H1 (cell line): ENCODE measurements around the gene WDR59. TPM values are rescaled to one million over a fixed set of nuclear protein-coding genes. Genes with fewer than 3 reads are reported as not detected.

Experiments used
- CTCF ChIA-PET: fragments of 300-600 bp; sonication (Branson Sonifier 250); formaldehyde crosslinking; loops from one replicate; lab custom pipeline; 2021; ENCODE audit not compliant: partially characterized antibody; lab: Charles Lee
- POLR2A ChIA-PET: fragments of 300-600 bp; sonication (Branson Sonifier 250); formaldehyde crosslinking; loops from one replicate; lab custom pipeline; 2021; ENCODE audit warnings: inconsistent platforms; ENCODE audit not compliant: partially characterized antibody; lab: Charles Lee
- DNase-seq, 2 experiments: peaks; one replicate each; pipeline versions ENCODE4 v3.0.0 to v3.0.0-alpha.2; 2010 to 2022; ENCODE audit warnings: low spot score in 2 of 2, low read depth in 1 of 2, mixed read lengths in 1 of 2
- FAIRE-seq: peaks from 2 replicates; lab custom pipeline; 2011; peaks lifted over from hg19 to GRCh38; lab: Jason Lieb, UNC
- H2AFZ ChIP-seq: 2 replicates; pipeline ENCODE4 v1.8.1; 2012; ENCODE audit warnings: low read length, inconsistent platforms
- H2AK5ac ChIP-seq: 2 replicates; pipeline ENCODE4 v1.6.1; 2013; ENCODE audit warnings: low read depth, low read length
- H2BK120ac ChIP-seq: replicated peaks from 2 replicates; pipeline ENCODE3; 2013; ENCODE audit warnings: low read depth, low read length, inconsistent platforms
- H2BK12ac ChIP-seq: 2 replicates; pipeline ENCODE4 v1.6.1; 2013; ENCODE audit warnings: low read depth, low read length
- H2BK15ac ChIP-seq: 2 replicates; pipeline ENCODE4 v1.6.1; 2013; ENCODE audit warnings: low read length
- H2BK20ac ChIP-seq: 2 replicates; pipeline ENCODE4 v1.6.1; 2013; ENCODE audit warnings: low read length
- H2BK5ac ChIP-seq: 2 replicates; pipeline ENCODE4 v1.6.1; 2013; ENCODE audit warnings: low read depth, low read length
- H3K14ac ChIP-seq: 2 replicates; pipeline ENCODE4 v1.6.1; 2013; ENCODE audit warnings: inconsistent platforms; ENCODE audit not compliant: insufficient read length
- H3K18ac ChIP-seq: 2 replicates; pipeline ENCODE4 v1.6.1; 2013; ENCODE audit warnings: low read length; ENCODE audit errors: extremely low read depth
- H3K23ac ChIP-seq: 2 replicates; pipeline ENCODE4 v1.6.1; 2013; ENCODE audit warnings: inconsistent platforms; ENCODE audit not compliant: insufficient read length
- H3K23me2 ChIP-seq: 2 replicates; pipeline ENCODE4 v1.6.1; 2013; ENCODE audit warnings: low read depth, low read length
- H3K27ac ChIP-seq: 2 replicates; pipeline ENCODE4 v1.6.1; 2011; ENCODE audit warnings: low read depth, low read length, inconsistent platforms
- H3K27me3 ChIP-seq, 4 experiments: replicated peaks in 1 of 4; 1 replicate in 1 of 4; 2 replicates in 3 of 4; pipeline versions ENCODE4 v1.6.1 to v1.8.1; 2011 to 2013; ENCODE audit warnings: low read length in 3 of 4, mild to moderate bottlenecking in 3 of 4, inconsistent platforms in 2 of 4, mixed read lengths in 2 of 4, moderate library complexity in 1 of 4; ENCODE audit not compliant: control insufficient read depth in 3 of 4, insufficient read depth in 3 of 4; ENCODE audit errors: extremely low read depth in 1 of 4
- H3K36me3 ChIP-seq, 4 experiments: 2 replicates each; pipeline versions ENCODE4 v1.6.1 to v1.8.1; 2011 to 2013; ENCODE audit warnings: mild to moderate bottlenecking in 4 of 4, low read length in 3 of 4, moderate library complexity in 2 of 4, control low read depth in 1 of 4, inconsistent platforms in 1 of 4; ENCODE audit not compliant: insufficient read depth in 4 of 4, control insufficient read depth in 2 of 4
- H3K4ac ChIP-seq: replicated peaks from 2 replicates; pipeline ENCODE3; 2013; ENCODE audit warnings: low read length, low read depth, mixed read lengths, inconsistent platforms; ENCODE audit not compliant: insufficient read length
- H3K4me1 ChIP-seq, 4 experiments: replicated peaks in 1 of 4; 1 replicate in 1 of 4; 2 replicates in 3 of 4; pipeline versions ENCODE4 v1.6.1 to v1.8.1; 2011 to 2013; ENCODE audit warnings: low read length in 3 of 4, inconsistent platforms in 2 of 4, mixed read lengths in 1 of 4; ENCODE audit not compliant: insufficient read depth in 4 of 4, control insufficient read depth in 3 of 4
- H3K4me2 ChIP-seq, 2 experiments: 2 replicates each; pipeline versions ENCODE4 v1.6.1 to v1.8.1; 2011 to 2013; ENCODE audit warnings: low read depth in 2 of 2, low read length in 2 of 2, control low read depth in 1 of 2, inconsistent platforms in 1 of 2, mild to moderate bottlenecking in 1 of 2; ENCODE audit not compliant: insufficient read depth in 1 of 2
- H3K4me3 ChIP-seq, 4 experiments: fragments of 200-600, 300-600 bp in 1 of 4; sonication (generic), shearing (Covaris generic), sonication (Bioruptor Twin) in 1 of 4; 2 replicates each; pipeline versions ENCODE4 v1.5.1 to v1.8.1; 2011 to 2016; ENCODE audit warnings: low read length in 4 of 4, low read depth in 3 of 4, control low read depth in 2 of 4, inconsistent platforms in 2 of 4, mild to moderate bottlenecking in 2 of 4, mixed read lengths in 1 of 4, moderate library complexity in 1 of 4; ENCODE audit not compliant: insufficient read depth in 2 of 4; ENCODE audit errors: extremely low read depth in 1 of 4
- H3K56ac ChIP-seq: replicated peaks from 2 replicates; pipeline ENCODE3; 2013; ENCODE audit warnings: low read depth, mild to moderate bottlenecking, mixed read lengths, low read length, inconsistent platforms; ENCODE audit not compliant: insufficient read length
- H3K79me1 ChIP-seq: 2 replicates; pipeline ENCODE4 v1.6.1; 2013; ENCODE audit warnings: low read depth, low read length, control low read depth
- H3K79me2 ChIP-seq, 2 experiments: 2 replicates each; pipeline versions ENCODE4 v1.6.1 to v1.8.1; 2012 to 2013; ENCODE audit warnings: low read length in 2 of 2, mild to moderate bottlenecking in 2 of 2, inconsistent platforms in 1 of 2; ENCODE audit not compliant: insufficient read depth in 2 of 2, control insufficient read depth in 1 of 2
- H3K9ac ChIP-seq, 4 experiments: replicated peaks in 1 of 4; 1 replicate in 1 of 4; 2 replicates in 3 of 4; pipeline versions ENCODE4 v1.6.1 to v1.8.1; 2011 to 2013; ENCODE audit warnings: low read depth in 3 of 4, low read length in 3 of 4, control low read depth in 2 of 4, mild to moderate bottlenecking in 2 of 4, moderate library complexity in 2 of 4, inconsistent platforms in 1 of 4; ENCODE audit errors: extremely low read depth in 1 of 4
- H3K9me3 ChIP-seq, 2 experiments: 2 replicates each; pipeline versions ENCODE4 v1.6.1 to v1.8.1; 2012 to 2013; ENCODE audit warnings: mild to moderate bottlenecking in 2 of 2, moderate library complexity in 2 of 2, control low read depth in 1 of 2, inconsistent platforms in 1 of 2, low read depth in 1 of 2, low read length in 1 of 2, mixed read lengths in 1 of 2; ENCODE audit not compliant: insufficient read depth in 2 of 2
- H4K20me1 ChIP-seq, 2 experiments: replicated peaks in 1 of 2; 2 replicates each; pipeline versions ENCODE3 to v1.8.1; 2011 to 2013; ENCODE audit warnings: inconsistent platforms in 2 of 2, low read length in 2 of 2, mild to moderate bottlenecking in 1 of 2; ENCODE audit not compliant: insufficient read depth in 2 of 2, control insufficient read depth in 1 of 2
- H4K5ac ChIP-seq: 2 replicates; pipeline ENCODE4 v1.6.1; 2013; ENCODE audit warnings: low read length, low read depth, mixed read lengths, inconsistent platforms; ENCODE audit not compliant: insufficient read length
- H4K8ac ChIP-seq: 2 replicates; pipeline ENCODE4 v1.8.0; 2013; ENCODE audit warnings: mild to moderate bottlenecking, moderate library complexity, low read length, inconsistent platforms; ENCODE audit not compliant: insufficient read depth; ENCODE audit errors: extremely low read depth
- H4K91ac ChIP-seq: replicated peaks from 2 replicates; pipeline ENCODE3; 2013; ENCODE audit warnings: low read length, mixed read lengths, inconsistent platforms; ENCODE audit not compliant: insufficient read length
- ATF2 ChIP-seq: IDR thresholded peaks from 2 replicates; pipeline ENCODE4 v1.6.1; 2012; ENCODE audit warnings: low read length, inconsistent platforms
- BACH1 ChIP-seq: IDR thresholded peaks from 2 replicates; pipeline ENCODE4 v1.6.1; 2012; ENCODE audit warnings: low read length, improper control_type of control experiment
- BRCA1 ChIP-seq: IDR thresholded peaks from 2 replicates; pipeline ENCODE4 v1.6.1; 2012; ENCODE audit warnings: low read depth, low read length, improper control_type of control experiment
- CTCF ChIP-seq, 3 experiments: IDR thresholded peaks; 1 replicate in 2 of 3; 2 replicates in 1 of 3; pipeline versions ENCODE4 v1.5.1 to v1.6.1; 2011; ENCODE audit warnings: low read length in 3 of 3, mild to moderate bottlenecking in 3 of 3, inconsistent platforms in 2 of 3, low read depth in 1 of 3, moderate library complexity in 1 of 3; ENCODE audit not compliant: insufficient read depth in 1 of 3; ENCODE audit errors: control extremely low read depth in 1 of 3
- E2F6 ChIP-seq: IDR thresholded peaks from 2 replicates; pipeline ENCODE4 v1.6.1; 2012; ENCODE audit warnings: inconsistent platforms
- GABPA ChIP-seq: IDR thresholded peaks from 2 replicates; pipeline ENCODE4 v1.6.1; 2011; ENCODE audit warnings: mild to moderate bottlenecking, low read length, moderate library complexity, borderline replicate concordance; ENCODE audit not compliant: insufficient read depth
- HDAC6 ChIP-seq: IDR thresholded peaks from one replicate; pipeline ENCODE4 v1.7.1; 2012; ENCODE audit warnings: low read depth, mild to moderate bottlenecking, inconsistent platforms, low read length, moderate library complexity
- SP4 ChIP-seq: IDR thresholded peaks from 2 replicates; pipeline ENCODE4 v1.6.1; 2012; ENCODE audit warnings: low read length, inconsistent platforms
- SRF ChIP-seq: IDR thresholded peaks from 2 replicates; pipeline ENCODE4 v1.6.1; 2011; ENCODE audit warnings: mild to moderate bottlenecking, low read depth, low read length, moderate library complexity
- TAF1 ChIP-seq: IDR thresholded peaks from 2 replicates; pipeline ENCODE4 v1.6.1; 2011; ENCODE audit warnings: mild to moderate bottlenecking, low read depth, low read length
- whole genome bisulfite sequencing, 2 experiments: shearing (Covaris generic) in 1 of 2; methylation state at CpG; one replicate each; pipeline versions ENCODE4 v1.1.6 to v1.1.7; 2013 to 2015; ENCODE audit warnings: low lambda C conversion rate in 2 of 2, mixed read lengths in 2 of 2, inconsistent platforms in 1 of 2, low coverage in 1 of 2, missing lambda C conversion rate in 1 of 2; ENCODE audit not compliant: insufficient replicate concordance in 2 of 2, insufficient coverage in 1 of 2, insufficient read length in 1 of 2; ENCODE audit errors: extremely low coverage in 1 of 2, missing lambda C conversion rate in 1 of 2; 5-methylcytosine and 5-hydroxymethylcytosine counted together
- polyA plus RNA-seq, 7 experiments: library from polyadenylated mRNA; depleted of rRNA in 3 of 7; stranded (reverse) in 5 of 7; unstranded in 2 of 7; fragments of >200 nt in 5 of 7; fragments of 200-250 nt in 2 of 7; gene quantifications; 1 replicate in 5 of 7; 2 replicates in 1 of 7; 4 replicates in 1 of 7; pipeline versions ENCODE4 v1.2.1 to v1.2.3, GENCODE V29; 2011 to 2013; ENCODE audit warnings: missing spikeins in 2 of 7, mixed read lengths in 2 of 7
- total RNA-seq: library from RNA; stranded (reverse); fragmentation: NEBNext Ultra II Directional; extraction: Animal tissue kit (Norgen Biotek cat#: 25700); gene quantifications from 2 replicates; pipeline ENCODE4 v1.2.1, GENCODE V29; 2021

Gene WDR59
- total and polyA plus RNA-seq, 2 of the 8 experiments (the other 6 are each of a cell fraction or from before 2014, with no cell fraction given), result 84.2 to 124 TPM

GRCh38 chr16:74901606-74902005 is 83.3 kb downstream of the WDR59 start:
- no peak overlapping the region for H2BK15ac ChIP-seq
- no peak overlapping the region for H3K14ac ChIP-seq
- H3K23me2 ChIP-seq, result no peaks in the 10 kb centered on the region
- no peaks in the 10 kb centered on the region for H3K79me1 ChIP-seq
- H3K79me2 ChIP-seq, result no peaks in the 10 kb centered on the region
- H3K9me3 ChIP-seq, result no peaks in the 10 kb centered on the region; a peak in 1 of 4 replicates
- no peak overlapping the region for H3K27ac ChIP-seq
- H3K4ac ChIP-seq, result no peak overlapping the region
- no peak overlapping the region for H4K5ac ChIP-seq
- FAIRE-seq (no peak), DNase-seq (no peak)
- peaks cover 0 to 5% (median 0%) of the 10 kb centered on the region in 4 experiments; a peak in 1 of 7 replicates for H3K4me1 ChIP-seq
- no peak overlapping the region for H2AK5ac ChIP-seq
- H3K56ac ChIP-seq, result no peak overlapping the region
- no peak overlapping the region for H2AFZ ChIP-seq
- peaks cover 4 to 53% (median 8%) of the 10 kb centered on the region in 4 experiments; a peak in 7 of 8 replicates for H3K36me3 ChIP-seq
- H3K4me2 ChIP-seq, result no peak overlapping the region
- H4K8ac ChIP-seq, result no peak overlapping the region
- no peak overlapping the region for H2BK12ac ChIP-seq
- no peak overlapping the region for H2BK5ac ChIP-seq
- no peak overlapping the region for H3K23ac ChIP-seq
- no peak overlapping the region for H3K9ac ChIP-seq
- WGBS, 2 experiments, result 98% methylated on average over 4 of the region's 4 CpGs; no CpG with 5 or more reads in 1 of the 2 experiments
- POLR2A ChIA-PET, result no interaction called here
- H4K91ac ChIP-seq, result no peak overlapping the region
- no peak overlapping the region for H3K4me3 ChIP-seq
- no peak overlapping the region for H2BK120ac ChIP-seq
- no peaks in the 10 kb centered on the region for H3K27me3 ChIP-seq
- no peak overlapping the region for H2BK20ac ChIP-seq
- H3K18ac ChIP-seq, result no peak overlapping the region
- CTCF ChIA-PET, result no interaction called here
- no peaks in the 10 kb centered on the region for H4K20me1 ChIP-seq
- TF ChIP-seq SRF (no peak), ATF2 (no peak), BACH1 (no peak), BRCA1 (no peak), GABPA (no peak), CTCF (IDR thresholded peaks at IDR 0.05; ENCODE audit: control extremely low read depth in 1 of 3, insufficient read depth in 1 of 3, low read depth in 1 of 3, low read length in 3 of 3) (no peak), E2F6 (no peak), SP4 (no peak), HDAC6 (no peak), TAF1 (no peak)
